Measurements from ENCODE around the gene SLC12A7.
"Not testable (repeated sequence)": the region's sequence is repeated elsewhere in the genome, so short reads cannot be mapped to it uniquely, and the experiment has no call there.

The SLC12A7 gene

GRCh38 chr5:1111727-1112289 is at the start of gene SLC12A7:
Gene SLC12A7 (minus strand): TSS chr5:1112063. CDS start chr5:1111991, 72 bp downstream.
- DNase-seq, result peak; percentile 50

- no peak for DNase-seq
Measured at GRCh38 chr5:1161108-1161832, 49.4 kb upstream of the SLC12A7 start.

- no peak for DNase-seq
Measured at GRCh38 chr5:1159774-1160406, 48.0 kb upstream of the SLC12A7 start.

GRCh38 chr5:1159341-1159675 is 47.4 kb upstream of the SLC12A7 start:
- DNase-seq, result no peak

- DNase-seq, result no peak
Measured at GRCh38 chr5:1158647-1159340, 46.9 kb upstream of the SLC12A7 start.

- DNase-seq, result not testable (repeated sequence)
Measured at GRCh38 chr5:1157461-1157986, 45.7 kb upstream of the SLC12A7 start.

GRCh38 chr5:1156754-1157460 is 45.0 kb upstream of the SLC12A7 start:
- DNase-seq, result no peak

- no peak for DNase-seq
Measured at GRCh38 chr5:1156033-1156753, 44.3 kb upstream of the SLC12A7 start.

- DNase-seq, result no peak
Measured at GRCh38 chr5:1155191-1156032, 43.5 kb upstream of the SLC12A7 start.

GRCh38 chr5:1153428-1153827 is 41.6 kb upstream of the SLC12A7 start:
- no peak for DNase-seq

GRCh38 chr5:1152771-1153282 is 41.0 kb upstream of the SLC12A7 start:
- no peak for DNase-seq

GRCh38 chr5:1152156-1152555 is 40.3 kb upstream of the SLC12A7 start:
- peak; percentile 29 for DNase-seq

GRCh38 chr5:1151316-1151715 is 39.5 kb upstream of the SLC12A7 start:
- DNase-seq, result no peak

- DNase-seq, result no peak
Measured at GRCh38 chr5:1150866-1151265, 39.0 kb upstream of the SLC12A7 start.

- DNase-seq, result no peak
Measured at GRCh38 chr5:1144638-1145396, 33.0 kb upstream of the SLC12A7 start.

- DNase-seq, result no peak
Measured at GRCh38 chr5:1144089-1144488, 32.2 kb upstream of the SLC12A7 start.

GRCh38 chr5:1143670-1143951 is 31.7 kb upstream of the SLC12A7 start:
- no peak for DNase-seq

GRCh38 chr5:1142886-1143669 is 31.2 kb upstream of the SLC12A7 start:
- DNase-seq, result no peak

- DNase-seq, result no peak
Measured at GRCh38 chr5:1141834-1142233, 30.0 kb upstream of the SLC12A7 start.

- no peak for DNase-seq
Measured at GRCh38 chr5:1140818-1141189, 28.9 kb upstream of the SLC12A7 start.
